Activated T-cell treated with anti-CD3 and anti-CD28 coated beads, Interleukin-2, amount 50 U/mL, for 48 hours (primary cell): ENCODE data around the gene CTNNA1.

ENCODE experiments used
- DNase-seq, 2 experiments: peaks; one replicate each; pipeline ENCODE4 v3.0.0-alpha.2; 2020

Gene CTNNA1

GRCh38 chr5:138869763-138870500, 116.7 kb downstream of the CTNNA1 start:
- DNase-seq, result peak in 1 of 2 experiments; percentile 27

GRCh38 chr5:138870611-138871010, 117.4 kb downstream of the CTNNA1 start:
- DNase-seq, result no peak

GRCh38 chr5:138872841-138873465, 119.7 kb downstream of the CTNNA1 start:
- DNase-seq, result no peak

GRCh38 chr5:138873466-138874221, 120.4 kb downstream of the CTNNA1 start:
- DNase-seq, result no peak

GRCh38 chr5:138874241-138874640, 121.0 kb downstream of the CTNNA1 start:
- no peak for DNase-seq

GRCh38 chr5:138874771-138875551, 121.7 kb downstream of the CTNNA1 start, which contains the start of gene LRRTM2:
LRRTM2 (minus strand) TSS chr5:138875335; CDS start chr5:138874911, 424 bp downstream.
- DNase-seq, result no peak

GRCh38 chr5:138875552-138875875, 122.3 kb downstream of the CTNNA1 start:
- no peak for DNase-seq

- DNase-seq, result no peak
Observed at GRCh38 chr5:138875946-138876345, 122.7 kb downstream of the CTNNA1 start.

- DNase-seq, result no peak
Observed at GRCh38 chr5:138876811-138877210, 123.6 kb downstream of the CTNNA1 start.

- DNase-seq, result no peak
Observed at GRCh38 chr5:138878437-138879235, 125.4 kb downstream of the CTNNA1 start.

- no peak for DNase-seq
Observed at GRCh38 chr5:138883211-138883610, 130.0 kb downstream of the CTNNA1 start.

- DNase-seq, result no peak
Observed at GRCh38 chr5:138884094-138884493, 130.9 kb downstream of the CTNNA1 start.

GRCh38 chr5:138884554-138884953, 131.3 kb downstream of the CTNNA1 start:
- no peak for DNase-seq

GRCh38 chr5:138889994-138890393, 136.8 kb downstream of the CTNNA1 start:
- DNase-seq, result no peak

- no peak for DNase-seq
Observed at GRCh38 chr5:138890644-138891043, 137.4 kb downstream of the CTNNA1 start.

- no peak for DNase-seq
Observed at GRCh38 chr5:138895918-138896317, 142.7 kb downstream of the CTNNA1 start.

GRCh38 chr5:138898299-138898698, 145.1 kb downstream of the CTNNA1 start:
- DNase-seq, result no peak

GRCh38 chr5:138898742-138899141, 145.5 kb downstream of the CTNNA1 start:
- no peak for DNase-seq

- peak; percentile 22 to 32 for DNase-seq
Observed at GRCh38 chr5:138900281-138900965, 147.2 kb downstream of the CTNNA1 start.

- DNase-seq, result no peak
Observed at GRCh38 chr5:138901716-138902115, 148.5 kb downstream of the CTNNA1 start.

- no peak for DNase-seq
Observed at GRCh38 chr5:138903130-138903775, 150.0 kb downstream of the CTNNA1 start.
